ENCODE results near the gene TAMALIN.

DNA sequence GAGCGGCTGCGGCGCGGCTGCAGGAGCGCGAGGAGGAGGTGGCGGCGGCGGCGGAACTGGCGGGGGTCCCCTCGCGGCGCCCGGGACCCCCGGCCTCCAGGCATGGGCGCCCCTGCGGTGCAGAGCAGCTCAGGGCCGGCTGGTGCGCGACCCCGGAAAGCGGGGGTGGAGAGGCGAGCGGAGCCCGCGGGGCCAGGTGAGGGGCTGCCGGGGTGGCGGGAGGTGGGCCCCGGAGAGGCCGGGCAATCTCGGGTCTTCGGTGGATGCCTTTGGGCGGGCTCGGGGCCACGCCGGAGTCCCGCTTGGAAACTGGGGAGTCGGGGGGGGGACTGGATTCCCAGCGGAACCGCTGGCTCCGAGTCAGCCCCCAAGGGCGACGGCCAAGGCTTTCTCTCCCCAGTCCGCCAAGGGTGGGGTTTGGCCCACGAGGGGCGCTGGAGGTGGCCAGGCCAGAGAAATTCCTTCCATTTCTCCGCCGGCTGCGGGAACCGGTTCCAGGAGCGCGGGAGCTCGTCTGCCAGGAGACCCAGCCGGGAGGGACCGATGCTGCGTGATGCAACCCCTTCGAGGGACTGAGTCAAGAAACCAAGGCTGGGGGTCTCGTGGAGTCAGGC, 30.6 kb downstream of the TAMALIN start:
- TF ChIP-seq, protein P1, sequence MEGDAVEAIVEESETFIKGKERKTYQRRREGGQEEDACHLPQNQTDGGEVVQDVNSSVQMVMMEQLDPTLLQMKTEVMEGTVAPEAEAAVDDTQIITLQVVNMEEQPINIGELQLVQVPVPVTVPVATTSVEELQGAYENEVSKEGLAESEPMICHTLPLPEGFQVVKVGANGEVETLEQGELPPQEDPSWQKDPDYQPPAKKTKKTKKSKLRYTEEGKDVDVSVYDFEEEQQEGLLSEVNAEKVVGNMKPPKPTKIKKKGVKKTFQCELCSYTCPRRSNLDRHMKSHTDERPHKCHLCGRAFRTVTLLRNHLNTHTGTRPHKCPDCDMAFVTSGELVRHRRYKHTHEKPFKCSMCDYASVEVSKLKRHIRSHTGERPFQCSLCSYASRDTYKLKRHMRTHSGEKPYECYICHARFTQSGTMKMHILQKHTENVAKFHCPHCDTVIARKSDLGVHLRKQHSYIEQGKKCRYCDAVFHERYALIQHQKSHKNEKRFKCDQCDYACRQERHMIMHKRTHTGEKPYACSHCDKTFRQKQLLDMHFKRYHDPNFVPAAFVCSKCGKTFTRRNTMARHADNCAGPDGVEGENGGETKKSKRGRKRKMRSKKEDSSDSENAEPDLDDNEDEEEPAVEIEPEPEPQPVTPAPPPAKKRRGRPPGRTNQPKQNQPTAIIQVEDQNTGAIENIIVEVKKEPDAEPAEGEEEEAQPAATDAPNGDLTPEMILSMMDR (IDR thresholded peaks at IDR 0.05), result no peak
- TF ChIP-seq POLR2A (IDR thresholded peaks at IDR 0.05), result no peak

All from esophagus squamous epithelium (tissue), 4 donors.